Erythroblast (primary cell): ENCODE measurements around the gene PBX1.

ENCODE experiments used
- GATA1 ChIP-seq: IDR thresholded peaks from 2 replicates; pipeline ENCODE4 v1.6.1; 2011; ENCODE audit warnings: low read depth, mild to moderate bottlenecking, control low read depth, low read length, moderate library complexity
- POLR2A ChIP-seq: IDR thresholded peaks from 2 replicates; pipeline ENCODE4 v1.6.1; 2011; ENCODE audit warnings: mild to moderate bottlenecking, low read length

- TF ChIP-seq POLR2A (no peak), GATA1 (no peak)
Observed at GRCh38 chr1:164708596-164708995, 149.6 kb downstream of the PBX1 start.
